HS-27A (cell line): Measurements from ENCODE around the gene MAPKAPK2.

ENCODE experiments used
- DNase-seq: peaks from one replicate; pipeline ENCODE4 v3.0.0-alpha.2; 2012; ENCODE audit warnings: low read depth, missing footprints

Gene MAPKAPK2

DNA sequence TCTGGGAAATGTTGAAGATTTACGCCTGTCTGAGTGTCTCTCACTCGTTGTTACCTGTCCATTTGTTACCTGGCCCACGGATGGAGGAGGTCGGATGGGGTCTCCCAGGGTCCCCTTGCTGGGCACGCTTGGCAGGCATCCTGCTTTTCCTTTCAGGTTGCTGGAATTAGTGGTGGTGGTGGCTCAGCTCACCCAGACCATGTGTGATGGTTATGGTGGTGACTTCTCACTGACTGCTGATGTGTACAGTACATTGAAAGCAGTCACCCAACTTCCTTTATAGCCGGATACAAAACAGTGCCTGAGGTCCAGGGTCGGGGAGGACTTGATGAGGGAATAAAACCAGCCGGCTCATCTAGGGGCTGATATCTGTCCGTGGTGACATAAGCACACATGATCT, 19.5 kb downstream of the MAPKAPK2 start:
- no peak for DNase-seq

DNA sequence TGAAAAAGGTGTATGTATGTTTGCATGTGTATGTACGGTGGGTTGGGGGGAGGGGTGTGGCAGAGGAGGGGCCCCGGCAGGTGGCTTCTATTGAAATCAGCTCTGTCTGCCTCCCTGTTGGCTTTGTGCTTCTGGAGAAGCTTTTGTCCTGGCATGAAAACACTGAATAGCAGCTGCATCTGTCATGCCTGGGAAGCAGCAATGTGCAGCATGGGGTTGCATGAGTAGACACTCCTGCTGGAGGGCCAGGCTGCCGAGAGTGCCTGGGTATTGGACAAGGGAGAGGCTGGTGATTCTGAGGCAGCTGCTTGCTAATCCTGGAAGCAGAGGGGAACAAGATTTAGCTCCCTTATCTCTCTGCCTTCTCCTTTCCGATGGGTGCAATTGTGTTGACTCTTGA, 20.5 kb downstream of the MAPKAPK2 start:
- DNase-seq, result no peak

DNA sequence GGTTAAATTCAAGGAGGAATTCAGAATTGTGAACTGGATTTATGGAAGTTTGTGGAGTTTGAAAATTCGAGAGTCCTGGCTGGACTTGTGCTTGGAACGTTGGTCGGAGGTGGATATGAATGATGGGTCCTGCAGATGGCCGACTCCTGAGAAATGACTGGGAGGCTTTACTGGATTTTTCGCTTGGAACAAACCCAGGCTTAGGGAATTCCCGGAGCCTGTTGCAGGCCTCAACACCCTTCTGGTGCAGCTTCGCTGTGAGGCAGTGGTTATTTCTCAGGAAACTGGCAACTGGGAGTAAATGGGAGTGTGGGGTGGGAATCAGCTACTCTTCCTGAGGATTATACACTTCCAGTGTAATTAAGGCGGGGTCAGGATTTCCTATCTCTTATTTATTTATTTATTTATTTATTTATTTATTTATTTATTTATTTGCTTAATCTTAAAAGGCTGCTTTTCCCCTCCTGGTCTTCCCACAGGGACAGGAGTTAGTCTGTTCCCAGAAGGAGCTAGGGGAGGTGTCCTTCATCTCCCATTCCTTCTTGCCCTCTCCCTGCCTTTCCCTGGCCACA, 21.1 kb downstream of the MAPKAPK2 start:
- DNase-seq, result no peak

GRCh38 chr1:206706298-206706791, 21.6 kb downstream of the MAPKAPK2 start:
- DNase-seq, result no peak

GRCh38 chr1:206706806-206707366, 22.2 kb downstream of the MAPKAPK2 start:
- no peak for DNase-seq

GRCh38 chr1:206708058-206708457, 23.4 kb downstream of the MAPKAPK2 start:
- DNase-seq, result no peak

GRCh38 chr1:206708882-206709281, 24.2 kb downstream of the MAPKAPK2 start:
- DNase-seq, result no peak

GRCh38 chr1:206709322-206709721, 24.6 kb downstream of the MAPKAPK2 start:
- DNase-seq, result no peak

DNA sequence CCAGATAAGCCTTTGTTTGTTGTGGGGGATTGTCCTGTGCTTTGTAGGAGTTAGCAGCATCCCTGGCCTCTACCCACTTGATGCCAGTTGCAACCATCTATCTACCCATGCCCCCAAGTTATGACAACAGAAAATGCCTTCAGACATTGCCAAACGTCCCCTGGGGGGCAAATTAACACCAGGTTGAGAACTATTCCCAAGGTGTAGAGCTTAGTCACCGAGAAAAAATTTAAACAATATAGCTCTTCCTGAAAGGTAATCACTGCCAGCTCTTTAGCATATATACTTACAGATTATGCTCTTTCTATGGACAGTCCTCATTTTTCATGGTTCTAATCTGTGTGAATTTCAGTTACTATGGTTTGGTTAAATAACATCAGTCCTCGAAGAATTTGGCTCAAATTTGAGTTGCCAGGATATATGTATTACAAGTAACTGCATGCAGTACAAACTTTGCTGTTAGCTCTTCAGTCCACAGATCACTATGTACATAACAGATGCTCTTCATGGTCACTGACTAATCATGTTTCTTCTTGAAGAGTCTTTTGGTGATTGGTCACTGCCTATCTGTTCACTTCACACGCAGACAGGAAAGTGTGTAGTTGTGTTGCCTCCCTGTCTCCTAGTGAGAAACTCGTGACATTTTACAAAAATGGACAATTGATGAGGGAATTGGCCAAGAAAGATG, 25.2 kb downstream of the MAPKAPK2 start:
- no peak for DNase-seq

- no peak for DNase-seq
These were observed 25.7 kb downstream of the MAPKAPK2 start for GRCh38 chr1:206710460-206710823.

DNA sequence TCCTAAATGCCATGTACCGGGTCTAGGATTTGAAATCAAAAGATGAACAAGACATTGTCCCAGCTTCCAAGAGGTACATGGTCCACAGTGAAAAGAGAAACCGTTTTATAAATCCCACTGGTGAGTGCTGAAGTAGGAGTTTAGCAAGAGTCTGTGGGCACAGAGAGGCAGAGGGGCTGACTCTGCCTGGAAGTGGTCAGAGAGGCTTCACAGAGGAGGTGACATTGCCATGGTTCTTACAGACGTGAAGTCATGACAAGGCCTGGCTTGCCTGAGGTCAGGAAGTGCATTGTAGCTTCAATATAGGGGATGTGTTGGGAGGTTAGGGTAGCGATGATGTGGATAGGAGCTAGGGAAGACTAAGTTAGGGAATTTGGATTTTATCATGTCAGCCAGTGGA, 28.4 kb downstream of the MAPKAPK2 start:
- no peak for DNase-seq

DNA sequence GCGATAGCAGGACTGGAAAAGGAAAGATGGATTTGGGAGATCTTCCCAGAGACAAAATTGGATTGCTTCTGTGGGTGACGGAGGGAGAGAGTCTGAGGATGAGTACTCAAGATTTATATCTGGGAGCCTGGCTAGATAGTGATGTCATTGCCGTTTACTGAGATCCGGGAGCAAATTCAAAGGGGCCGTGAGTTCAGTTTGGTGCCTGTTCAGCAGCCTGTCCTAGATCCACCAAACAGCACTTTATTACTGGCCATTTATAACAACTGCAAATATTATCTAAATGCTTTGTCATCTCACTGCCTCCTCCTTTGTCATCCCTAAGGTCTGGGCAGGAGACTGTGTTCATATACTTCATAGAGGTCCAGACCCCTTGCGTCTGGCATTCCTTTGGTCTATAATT, 29.2 kb downstream of the MAPKAPK2 start:
- no peak for DNase-seq

- DNase-seq, result no peak
These were observed 29.8 kb downstream of the MAPKAPK2 start for GRCh38 chr1:206714331-206715058.

DNA sequence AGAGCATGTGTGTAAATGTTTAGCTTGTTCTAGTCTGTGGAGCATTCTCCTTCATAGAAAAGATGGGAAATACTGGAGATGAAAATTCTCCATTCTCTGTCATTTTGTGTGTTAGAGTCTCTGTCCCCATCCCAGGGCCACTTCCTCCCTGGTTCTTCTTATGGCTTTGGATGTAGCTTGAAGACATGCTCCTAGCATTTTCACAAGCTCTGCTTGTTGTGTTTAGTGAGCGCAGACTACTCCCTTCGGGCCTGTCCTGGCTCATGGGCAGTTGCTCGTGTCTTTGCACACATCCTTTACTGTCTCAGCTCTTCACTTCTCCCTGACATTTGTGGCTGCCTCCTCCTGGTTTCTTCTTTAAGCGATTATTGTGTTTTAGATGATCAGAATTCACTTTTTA, 30.4 kb downstream of the MAPKAPK2 start:
- DNase-seq, result no peak

DNA sequence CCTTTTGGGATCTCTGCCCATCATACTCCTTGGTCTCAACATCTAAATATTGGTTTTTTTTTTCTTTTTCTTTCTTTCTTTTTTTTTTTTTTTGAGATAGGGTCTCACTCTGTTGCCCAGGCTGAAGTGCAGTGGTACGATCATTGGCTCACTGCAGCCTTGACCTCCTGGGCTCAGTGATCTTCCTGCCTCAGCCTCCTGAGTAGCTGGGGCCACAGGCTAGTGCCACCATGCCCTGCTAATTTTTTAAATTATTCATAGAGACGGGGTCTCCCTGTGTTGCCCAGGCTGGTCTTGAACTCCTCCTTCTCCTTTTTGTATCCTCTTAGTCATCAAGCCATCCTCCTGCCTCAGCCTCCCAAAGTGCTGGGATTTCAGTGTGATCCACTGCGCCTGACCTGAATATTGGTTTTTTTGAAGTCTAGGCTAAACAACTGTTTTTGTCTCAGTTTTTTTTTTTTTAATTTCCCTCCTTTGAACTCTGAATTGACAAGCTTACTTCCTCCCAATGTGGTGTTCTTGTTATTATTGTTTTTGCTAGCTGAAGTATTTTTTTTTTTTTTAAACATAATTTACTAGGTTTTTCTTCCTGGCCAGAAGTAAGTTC, 30.9 kb downstream of the MAPKAPK2 start:
- no peak for DNase-seq

DNA sequence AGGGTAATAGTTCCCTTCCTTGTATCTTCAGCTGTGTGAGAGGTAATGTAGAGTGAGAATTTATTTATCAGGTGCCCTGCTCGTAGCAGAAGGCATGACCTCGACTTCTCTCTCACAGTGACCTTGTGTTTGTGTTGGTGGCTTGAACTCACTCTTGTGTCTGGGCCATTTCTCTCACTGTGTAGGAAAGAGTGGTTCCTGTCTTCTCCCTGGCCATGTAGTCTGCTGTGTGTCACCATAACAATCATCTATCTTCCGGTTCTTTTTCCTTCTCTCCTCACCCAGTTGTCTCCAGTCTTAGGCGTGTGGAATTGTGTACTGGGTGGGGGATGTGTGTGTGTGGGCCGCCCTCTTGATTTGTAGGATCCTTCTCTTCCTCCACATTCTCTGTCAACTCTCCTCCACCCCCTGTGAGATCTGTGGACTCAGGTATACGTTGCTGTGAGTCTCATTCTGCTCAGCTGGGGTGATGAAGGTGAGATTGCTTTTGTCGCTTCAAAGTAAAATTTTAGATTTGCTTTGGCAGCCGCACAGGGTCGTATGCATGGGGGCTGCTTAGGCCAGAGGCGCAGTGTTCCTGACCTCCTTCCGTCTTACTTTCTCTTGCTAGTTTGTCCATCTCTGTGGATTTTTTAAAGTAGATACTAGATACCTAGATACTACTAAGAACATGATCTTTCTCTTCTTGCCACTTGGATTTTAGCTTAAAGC, 31.6 kb downstream of the MAPKAPK2 start:
- no peak for DNase-seq

DNA sequence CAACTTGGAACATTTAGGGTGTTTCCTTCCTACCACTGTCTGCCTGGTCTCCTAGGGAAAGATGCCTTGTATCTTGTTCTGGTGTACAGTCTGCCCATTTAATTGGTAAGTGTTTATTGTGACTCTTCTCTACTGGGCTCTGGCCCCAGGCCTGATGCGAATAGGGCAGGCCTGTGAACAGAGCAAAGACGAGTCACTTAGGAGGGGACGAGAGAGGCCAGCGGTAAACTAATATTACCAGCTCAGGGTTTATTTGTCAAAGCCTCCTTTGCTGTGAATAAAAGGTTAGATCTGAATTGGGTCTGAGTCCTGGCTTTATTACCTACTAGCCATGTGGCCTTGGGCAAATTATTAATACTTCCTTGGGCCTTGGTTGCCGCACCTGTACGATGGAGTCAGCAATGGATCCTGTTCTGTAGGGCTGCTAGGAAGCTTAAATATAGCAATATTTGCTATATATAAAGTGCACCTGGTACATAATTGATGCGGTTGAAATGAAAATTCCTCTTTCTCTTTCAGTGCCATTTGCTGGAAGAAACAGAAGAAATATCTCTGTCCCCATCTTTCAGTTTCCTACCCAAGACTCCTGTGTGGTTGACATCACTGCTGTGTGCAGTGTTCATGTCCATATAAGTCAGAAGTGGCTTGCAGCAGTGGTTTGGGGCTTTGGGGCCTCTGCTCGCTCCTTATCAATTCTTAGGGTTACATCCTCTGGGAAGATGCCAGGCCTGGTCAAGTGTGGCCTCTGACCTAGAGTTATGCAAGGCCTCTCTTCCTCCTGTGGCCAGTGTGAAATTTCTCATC, 32.4 kb downstream of the MAPKAPK2 start:
- DNase-seq, result no peak

DNA sequence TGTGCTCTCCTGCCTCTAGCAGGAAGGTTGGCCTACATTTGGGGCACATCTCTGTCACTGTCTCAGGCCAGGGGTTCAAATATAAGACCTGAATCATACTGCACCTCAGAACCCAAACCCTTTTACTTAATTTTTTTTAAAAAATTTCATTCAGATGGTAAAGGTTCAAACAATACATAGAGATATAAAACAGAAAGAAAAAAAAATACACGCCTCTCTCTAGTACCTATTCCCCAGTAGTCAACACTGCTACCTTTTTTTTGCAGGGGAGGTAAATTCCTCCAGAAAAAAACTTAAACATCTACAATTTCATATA, 32.9 kb downstream of the MAPKAPK2 start:
- no peak for DNase-seq

DNA sequence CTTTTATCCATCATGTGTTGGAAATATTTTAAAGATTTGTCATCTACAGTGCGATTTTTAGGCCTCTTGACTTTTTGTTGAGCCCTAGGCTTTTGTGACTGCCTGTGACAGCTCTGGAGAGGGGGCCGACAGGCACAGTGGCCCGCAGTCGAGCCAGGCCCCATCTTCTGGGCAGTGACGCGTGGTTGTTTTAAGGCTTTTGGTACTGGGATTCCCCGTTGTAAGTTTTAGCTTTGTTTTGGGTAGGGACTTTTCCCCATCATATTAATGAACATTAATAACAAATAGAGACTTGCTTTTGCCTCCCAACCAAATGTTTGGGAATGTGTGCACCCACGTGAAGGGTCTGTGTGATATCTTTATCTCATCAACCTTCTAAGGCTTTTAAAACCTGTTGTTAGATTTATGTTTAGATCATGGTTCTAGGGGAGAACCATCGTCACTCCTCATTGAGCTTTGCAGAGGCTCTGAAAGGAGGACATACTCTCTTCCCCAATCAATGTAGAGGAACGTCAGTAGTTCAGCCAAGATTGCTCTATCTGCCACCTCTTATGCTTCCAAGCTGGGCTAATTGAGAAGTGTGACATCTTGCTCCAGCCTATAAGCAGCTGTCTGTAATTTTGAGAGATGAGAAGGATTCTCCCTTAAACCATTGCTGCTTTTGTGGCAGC, 34.6 kb downstream of the MAPKAPK2 start:
- no peak for DNase-seq

DNA sequence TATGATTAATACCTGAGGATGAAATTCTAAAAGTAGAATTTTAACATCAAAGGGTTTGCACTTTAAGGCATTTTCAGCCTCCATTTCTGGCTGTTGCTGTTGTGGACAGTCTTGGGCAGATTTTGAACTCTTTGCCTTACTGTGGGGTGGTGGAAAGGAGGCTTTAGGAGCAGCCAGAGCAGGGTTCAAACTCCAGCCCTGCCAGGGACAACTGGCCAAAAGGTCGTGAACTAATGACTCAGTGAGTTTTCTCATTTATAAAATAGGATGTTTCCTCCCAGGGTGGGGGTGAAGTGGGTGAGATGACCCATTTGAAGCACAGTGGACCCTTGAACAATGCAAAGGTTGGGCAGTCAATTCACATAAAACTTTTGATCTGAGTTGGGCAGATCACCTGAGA, 36.7 kb downstream of the MAPKAPK2 start:
- no peak for DNase-seq
